Measurements from ENCODE around the gene SYT8.

SYT8 gene

DNA sequence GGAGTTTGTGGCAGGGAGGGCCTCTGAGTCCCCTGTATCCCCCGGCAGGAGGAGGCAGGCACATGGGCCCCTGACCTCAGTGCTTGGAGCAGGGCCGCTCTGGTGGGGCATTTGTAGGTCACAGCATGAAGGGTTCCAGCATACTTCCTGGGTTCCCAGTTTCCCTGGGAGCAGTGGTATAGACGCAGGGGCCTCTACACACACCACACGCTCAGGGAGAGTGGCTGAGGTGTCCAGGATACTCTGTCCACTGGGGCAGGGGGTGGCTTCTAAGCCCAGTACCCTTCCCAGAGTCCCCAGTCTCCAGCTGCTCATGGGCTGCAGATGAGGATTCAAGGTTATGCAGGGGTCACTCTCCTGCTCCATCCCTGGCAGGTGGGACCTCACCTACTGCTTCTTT, 24.2 kb downstream of the SYT8 start:
- DNase-seq (ENCODE audit: low read depth, low spot score), result no peak

DNA sequence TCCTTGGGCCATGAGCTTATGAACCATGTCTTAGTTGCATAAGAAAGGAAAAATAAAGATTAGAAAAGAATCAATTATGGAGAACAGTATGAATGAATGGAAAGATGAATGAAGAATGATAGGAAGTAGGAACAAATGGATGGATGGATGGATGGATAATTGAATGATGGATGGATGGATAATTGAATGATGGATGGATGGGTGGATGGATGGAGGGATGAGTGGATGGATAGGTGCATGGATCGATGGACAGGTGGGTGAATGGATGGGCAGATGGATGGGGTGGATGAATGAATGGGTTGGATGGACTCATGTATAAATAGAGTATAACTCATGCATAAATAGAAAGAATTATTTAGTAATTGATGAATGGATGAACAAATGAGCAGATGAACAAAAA, 25.3 kb downstream of the SYT8 start:
- no peak for DNase-seq (ENCODE audit: low read depth, low spot score)

DNA sequence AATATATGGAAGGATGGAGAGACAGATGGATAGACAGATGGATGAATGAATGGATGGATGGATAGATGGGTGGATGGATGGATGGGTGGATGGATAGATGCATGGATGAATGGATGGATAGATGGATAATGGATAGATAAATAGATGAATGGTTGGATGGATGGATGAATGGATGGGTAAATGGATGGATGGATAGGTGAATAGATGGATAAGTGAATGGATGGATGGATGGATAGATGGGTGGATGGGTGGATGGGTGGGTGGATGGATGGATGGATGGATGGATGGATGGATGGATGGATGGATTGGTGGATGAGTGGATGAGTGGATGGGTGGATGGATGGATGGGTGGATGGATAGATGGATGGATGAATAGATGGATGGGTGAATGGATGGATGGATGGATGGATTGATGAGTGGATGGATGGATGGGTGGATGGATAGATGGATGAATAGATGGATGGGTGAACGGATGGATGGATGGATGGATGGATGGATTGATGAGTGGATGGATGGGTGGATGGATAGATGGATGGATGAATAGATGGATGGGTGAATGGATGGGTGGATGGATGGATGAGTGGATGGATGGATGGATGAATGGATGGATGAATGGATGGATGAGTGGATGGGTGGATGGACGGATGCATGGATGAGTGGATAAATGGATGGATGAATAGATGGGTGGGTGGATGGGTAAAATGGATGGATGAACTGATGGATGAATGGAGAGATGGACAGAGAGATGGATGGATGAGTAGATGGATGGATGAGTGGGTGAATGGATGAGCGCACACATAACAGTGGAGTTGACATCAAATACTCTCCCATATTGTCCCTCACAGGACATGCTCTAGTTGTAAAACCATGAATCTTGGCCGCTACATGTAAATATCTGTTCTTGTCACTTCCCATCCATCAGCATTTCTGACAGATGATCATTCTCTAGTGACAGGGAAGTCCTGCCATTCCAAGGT, 26.9 kb downstream of the SYT8 start:
- no peak for DNase-seq (ENCODE audit: low read depth, low spot score)

DNA sequence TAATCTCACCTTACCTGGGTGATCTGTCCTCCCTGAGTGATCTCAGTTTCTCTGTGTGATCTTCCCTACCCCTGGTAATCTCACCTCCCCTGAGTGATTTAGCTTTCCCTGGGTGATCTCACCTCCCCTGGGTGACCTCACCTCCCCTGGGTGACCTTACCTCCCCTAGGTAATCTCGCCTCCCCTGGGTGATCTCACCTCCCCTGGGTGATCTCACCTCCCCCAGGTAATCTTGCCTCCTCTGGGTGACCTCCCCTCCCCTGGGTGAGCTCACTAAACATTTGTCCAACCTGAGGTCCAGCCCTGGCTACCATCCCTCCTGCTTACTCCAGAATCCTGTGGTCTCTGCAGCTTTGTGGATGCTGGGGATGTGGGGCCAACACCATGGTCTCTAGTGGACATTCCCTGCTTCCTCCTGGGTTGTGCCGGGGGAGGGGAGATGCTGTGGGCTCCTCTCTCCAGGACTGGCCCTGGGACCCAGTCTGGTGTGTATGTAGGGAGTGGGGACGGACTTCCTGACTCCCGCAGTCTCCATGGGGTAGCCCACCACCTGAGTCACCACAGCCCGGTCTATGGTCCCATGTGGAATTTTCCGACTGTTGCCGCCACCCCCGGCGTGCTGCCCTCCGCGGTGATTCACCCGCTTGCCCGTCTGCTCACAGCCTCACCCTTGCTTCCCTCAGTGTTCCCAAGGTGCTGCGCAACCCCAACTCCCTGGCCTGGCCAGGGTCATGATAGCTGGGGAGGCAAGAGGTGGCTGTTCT, 28.0 kb downstream of the SYT8 start:
- no peak for DNase-seq (ENCODE audit: low read depth, low spot score)

DNA sequence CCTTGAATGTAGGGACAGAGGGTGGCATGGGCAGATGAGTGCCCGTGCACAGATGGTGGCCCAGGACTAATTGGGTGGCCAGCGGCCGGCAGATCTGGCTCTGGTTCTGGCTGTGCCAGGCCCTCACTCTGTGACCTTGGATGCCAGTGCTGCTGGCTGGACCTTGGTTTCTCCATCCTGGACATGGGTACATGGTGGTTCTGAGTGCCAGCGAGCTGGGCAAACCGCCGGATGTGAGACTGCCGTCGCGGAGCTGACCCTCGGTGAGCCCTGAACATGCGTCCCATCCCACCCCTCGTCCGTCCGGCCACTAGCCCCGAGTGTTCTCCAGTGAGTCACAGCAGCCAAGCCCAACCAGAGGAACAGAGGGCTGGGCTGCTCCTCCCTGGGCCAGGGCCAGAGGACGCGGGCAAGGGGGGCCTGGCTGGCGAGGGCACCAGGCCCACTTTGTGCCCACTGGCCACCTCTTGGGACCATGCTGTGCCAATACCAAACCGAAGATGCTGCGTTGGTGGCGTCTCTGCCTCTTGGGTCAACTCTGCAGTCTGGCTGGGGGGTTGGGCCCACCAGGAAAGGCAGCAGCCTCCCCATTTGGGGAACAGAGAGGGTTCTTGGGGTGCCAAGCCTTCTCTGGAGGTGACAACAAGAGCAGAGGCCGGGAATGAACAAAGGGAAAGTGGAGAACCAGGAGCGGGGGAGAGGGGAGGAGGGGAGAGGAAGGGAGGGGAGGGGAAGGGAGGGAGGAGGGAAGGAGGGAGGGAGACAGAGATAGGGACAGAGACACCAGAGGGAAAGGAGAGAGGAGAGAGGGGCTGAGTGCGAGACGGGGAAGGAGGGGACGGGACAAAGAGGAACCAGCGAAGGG, 28.8 kb downstream of the SYT8 start:
- DNase-seq (ENCODE audit: low read depth, low spot score), result no peak

DNA sequence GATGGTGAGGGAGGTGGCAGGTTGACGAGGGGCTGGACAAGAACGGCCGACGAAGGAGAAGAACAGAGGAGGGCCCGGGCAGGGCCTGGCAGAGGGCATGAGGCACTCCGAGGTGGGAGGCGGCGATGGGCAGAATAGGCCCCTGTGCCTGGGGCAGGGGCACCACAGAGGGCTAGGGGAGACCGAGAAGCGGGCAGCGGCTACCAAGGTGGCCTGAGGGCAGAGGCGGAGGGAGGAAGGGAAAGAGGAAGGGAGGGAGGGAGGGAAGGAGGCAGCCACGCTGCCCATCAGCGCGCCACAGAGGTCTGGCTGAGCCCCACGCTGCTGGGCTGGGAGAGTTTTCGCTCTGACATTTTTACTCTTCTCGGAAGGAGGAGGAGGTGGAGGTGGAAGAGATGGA, 29.4 kb downstream of the SYT8 start:
- no peak for DNase-seq (ENCODE audit: low read depth, low spot score)

DNA sequence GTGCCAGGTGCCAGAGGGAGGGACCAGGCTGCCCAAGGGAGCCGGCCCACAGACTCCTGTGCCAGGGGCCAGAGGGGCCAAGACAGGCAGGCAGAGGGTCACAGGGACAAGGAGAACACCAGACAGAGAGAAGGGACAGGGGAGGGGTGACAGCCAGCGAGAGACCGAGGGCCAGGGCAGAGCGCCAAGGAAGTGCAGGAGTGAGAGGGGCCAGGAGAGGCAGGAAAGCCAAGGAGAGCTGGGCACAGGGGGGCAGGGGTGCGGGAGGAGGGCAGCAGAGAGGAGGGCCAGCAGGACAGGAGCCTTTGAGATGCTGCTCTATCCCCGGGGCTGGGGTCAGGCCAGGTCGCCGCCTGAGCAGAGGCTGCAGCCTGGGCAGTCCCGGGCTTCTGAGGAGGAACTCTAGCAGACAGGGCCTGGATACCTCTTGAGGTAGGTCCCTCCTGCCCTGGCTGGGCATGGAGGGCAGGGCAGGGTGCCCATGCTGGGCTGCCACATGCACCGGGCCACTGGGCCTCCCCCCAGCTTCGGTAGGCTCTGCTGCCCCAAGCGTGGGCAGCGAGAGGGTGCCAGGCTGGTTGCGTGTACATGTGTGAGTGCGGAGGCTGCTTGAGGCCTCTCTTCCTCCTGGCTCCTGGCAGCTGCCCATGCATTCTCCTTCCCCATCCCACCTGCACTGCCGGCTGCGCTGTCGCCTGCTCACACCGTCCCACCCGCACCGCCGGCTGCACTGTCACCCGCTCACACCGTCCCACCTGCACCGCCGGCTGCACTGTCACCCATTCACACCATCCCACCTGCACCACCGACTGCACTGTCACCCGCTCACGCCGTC, 30.3 kb downstream of the SYT8 start:
- DNase-seq (ENCODE audit: low read depth, low spot score), result no peak

DNA sequence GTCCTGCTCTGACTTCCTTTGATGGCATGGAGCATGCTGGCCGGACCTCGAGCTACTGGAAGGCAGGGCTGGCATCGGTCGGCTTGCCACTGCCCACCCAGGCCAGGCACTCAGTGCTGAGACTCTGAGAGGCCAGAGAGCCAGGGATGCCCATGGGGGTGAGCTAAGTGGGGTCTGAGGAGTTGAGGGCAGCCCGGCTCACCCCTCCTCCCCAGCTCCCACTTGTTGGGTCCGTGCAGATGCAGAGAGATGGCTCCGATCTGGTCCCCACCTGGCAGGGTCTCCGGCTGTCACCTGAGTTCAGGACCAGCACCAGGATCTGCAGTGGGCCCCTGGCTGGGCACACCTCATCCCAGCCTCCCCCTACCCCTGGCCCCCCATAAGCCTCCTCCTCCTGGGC, 31.4 kb downstream of the SYT8 start:
- no peak for DNase-seq (ENCODE audit: low read depth, low spot score)

DNA sequence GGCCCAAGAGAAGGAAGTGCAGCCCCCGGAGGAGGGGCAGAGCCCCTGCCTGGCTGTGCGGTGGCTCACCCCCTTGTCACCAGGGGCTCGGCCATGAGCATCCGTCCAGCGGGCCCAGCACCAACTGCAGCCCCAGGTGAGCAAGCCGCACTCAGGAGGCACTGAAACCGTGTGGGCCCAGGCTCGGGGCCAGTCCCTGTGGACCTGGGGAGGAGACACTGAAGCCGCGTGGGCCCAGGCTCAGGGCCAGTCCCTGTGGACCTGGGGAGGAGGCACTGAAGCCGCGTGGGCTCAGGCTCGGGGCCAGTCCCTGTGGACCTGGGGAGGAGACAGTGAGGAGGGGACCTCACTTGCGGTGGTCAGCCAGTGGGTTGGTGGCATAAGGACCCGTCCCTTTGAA, 32.0 kb downstream of the SYT8 start:
- DNase-seq (ENCODE audit: low read depth, low spot score), result no peak

DNA sequence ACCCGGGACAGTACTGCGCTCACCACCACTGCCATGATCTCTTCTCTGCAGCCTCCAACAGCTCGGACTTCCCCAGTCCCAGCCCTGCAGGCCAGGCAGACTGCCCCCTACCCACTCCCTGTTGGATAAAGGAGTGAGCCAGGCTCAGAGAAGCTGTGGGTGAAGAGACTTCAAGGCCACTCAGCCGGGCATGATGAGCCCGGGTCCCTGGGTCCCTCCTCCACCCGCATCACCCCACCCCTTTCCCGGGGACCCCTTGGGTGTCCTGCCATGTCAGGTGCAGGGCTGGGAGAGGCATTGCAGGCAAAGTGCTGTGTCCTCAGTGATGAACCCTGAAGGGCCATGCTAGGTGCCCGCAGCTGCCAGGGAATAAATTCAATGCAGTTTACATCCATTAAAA, 32.6 kb downstream of the SYT8 start:
- no peak for DNase-seq (ENCODE audit: low read depth, low spot score)

DNA sequence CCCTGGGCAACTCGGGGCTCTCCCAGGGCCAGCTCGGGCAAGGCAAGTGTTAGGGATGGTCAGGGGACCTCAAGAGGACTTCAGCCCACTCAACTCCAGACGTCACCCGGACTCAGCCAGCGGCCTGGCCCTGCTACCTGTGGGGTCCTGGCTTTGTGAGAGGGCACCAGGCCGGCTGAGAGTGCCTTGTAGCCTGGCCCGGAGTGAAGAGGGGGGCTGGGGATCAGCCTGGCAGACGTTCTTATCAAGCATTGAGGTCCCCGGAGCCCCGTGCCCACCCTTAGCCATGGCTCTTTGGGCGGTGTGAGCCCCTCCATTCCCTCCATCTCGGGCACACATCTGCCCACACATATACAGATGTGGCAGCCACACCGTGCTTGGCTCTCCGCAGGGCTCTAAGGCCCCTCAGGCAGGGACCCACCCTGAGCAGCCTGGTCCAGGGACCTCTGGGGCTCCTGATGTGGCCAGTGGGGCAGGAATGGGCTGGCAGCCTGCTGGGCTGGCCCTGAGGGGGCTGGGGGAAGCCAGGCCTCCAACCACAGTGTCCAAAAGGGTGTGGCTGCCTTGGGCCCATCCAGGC, 33.4 kb downstream of the SYT8 start:
- DNase-seq (ENCODE audit: low read depth, low spot score), result no peak

DNA sequence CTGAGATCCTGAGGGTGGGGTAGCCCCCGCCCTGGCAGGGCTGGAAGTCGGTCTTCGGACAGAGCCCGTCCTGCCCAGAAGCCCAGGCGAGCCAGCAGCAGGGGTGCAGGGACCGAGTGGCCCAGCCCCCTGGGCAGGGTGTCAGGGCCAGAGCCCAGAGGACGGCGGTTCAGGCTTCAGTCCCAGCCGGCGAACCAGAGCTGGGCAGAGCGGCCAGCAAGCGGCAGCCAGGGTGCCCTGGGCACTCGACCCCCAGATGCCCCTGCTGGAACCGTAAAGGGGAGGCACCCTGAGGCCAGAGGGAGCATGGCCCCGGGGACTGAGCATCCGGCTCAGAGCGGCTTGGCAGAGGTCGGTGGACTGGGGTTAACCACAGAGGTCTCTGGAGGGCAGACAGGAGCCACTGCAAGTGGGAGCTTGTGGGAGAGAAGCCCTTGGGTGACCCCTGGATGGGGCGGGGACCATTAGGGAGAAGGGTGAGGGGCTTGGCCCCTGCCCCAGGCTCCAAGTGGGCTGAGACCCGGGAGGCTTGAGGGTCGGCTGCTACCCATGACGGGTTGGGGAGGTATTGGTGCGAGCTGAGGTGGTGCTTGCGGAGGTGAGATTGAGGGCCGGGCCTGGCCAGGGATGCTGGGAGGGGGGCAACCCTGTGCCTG, 34.0 kb downstream of the SYT8 start:
- no peak for DNase-seq (ENCODE audit: low read depth, low spot score)

DNA sequence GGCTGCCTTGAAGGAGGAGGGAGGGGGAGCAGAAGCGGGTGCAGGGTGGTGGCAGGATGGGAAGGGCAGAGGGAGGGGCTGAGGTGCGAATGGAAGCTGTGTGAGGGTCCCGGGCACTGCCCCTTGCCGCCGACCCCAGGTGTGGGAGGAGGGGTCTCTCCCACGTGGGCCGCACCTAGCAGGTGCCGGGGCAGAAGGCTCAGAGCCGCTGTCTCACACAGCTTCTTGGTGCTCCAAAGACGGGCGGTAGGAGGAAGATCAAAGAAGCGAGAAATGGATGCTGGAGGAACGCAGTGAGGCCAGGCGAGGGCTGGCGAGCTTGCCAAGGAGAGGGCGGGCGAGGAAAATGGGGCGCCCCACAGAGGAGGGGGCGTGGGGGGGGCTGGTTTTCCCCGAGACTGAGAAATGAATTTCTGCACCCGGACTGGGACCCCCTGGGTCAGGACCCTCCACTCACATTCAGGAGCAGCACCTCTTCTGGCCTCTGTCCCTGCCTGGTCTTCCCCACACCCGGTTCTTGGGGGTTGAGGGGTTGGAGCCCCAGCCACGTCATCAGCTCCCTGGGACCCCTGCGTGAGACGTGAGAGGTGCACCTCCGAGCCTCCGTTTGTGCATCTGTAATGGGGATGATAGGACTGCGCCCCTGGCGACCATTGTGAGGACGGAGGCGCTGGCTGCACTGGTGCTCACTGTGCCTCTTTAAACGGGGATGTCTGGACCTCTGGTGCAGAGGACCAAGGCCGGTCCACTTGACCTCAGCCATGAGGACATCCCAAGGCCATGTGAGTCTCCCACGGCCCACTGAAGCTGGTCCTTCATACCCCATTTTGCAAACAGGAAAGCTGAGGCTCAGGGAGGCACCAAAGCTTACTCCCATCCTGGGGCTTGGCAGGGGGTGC, 34.9 kb downstream of the SYT8 start:
- no peak for DNase-seq (ENCODE audit: low read depth, low spot score)

DNA sequence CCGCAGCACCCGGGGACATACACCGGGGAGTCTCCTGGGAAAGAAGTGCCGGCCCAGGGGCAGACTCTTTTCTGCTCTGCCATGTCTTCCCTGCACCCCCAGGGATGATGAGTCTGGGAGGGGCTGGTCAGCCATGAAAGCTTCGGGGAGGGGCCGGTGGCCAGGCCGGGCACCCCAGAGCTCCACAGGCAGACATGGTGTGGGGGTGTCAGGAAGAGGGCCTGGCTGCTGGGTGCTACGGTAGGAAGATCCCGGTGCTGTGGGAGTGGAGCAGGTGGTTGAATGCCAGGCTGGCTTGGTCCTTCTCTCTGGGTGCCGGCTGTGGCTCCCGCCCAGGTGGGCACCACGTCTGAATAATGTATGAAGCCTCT, 35.5 kb downstream of the SYT8 start:
- DNase-seq (ENCODE audit: low read depth, low spot score), result no peak

DNA sequence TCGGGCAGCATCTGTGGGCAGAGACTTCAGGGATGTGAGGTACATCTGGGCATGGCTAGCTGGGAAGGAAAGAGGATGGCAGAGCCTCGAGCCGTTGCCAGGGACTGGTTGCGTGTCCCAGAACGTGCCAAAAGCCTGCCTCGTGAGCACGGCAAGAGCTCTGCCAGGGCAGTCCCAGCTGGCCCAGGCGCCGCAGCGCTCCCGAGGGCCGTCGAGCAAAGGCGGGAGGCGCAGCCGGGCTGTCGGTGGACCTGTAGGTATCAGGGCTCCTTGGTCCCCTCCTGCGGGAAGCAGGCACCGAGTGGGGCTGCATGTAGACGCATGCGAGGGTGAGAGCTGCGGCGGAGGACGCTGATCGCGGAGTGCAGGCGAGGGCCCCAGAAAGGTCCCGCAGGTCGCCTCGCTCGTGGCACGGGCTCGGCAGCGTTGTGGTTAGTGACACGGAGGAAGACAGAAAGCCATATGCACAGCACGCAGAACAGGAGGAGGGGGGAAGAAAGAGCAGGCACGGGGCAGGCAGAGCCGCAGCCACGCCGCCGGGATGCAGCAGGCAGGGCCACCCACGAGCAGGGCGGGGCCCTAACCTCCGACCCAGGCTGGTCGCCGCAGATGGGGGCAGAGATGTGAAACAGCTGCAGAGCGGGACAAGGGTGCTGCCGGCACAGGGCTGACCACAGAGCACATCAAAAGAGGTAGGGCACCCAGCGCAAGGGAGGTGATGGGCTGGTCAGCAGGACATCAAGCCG, 36.1 kb downstream of the SYT8 start:
- DNase-seq (ENCODE audit: low read depth, low spot score), result no peak

DNA sequence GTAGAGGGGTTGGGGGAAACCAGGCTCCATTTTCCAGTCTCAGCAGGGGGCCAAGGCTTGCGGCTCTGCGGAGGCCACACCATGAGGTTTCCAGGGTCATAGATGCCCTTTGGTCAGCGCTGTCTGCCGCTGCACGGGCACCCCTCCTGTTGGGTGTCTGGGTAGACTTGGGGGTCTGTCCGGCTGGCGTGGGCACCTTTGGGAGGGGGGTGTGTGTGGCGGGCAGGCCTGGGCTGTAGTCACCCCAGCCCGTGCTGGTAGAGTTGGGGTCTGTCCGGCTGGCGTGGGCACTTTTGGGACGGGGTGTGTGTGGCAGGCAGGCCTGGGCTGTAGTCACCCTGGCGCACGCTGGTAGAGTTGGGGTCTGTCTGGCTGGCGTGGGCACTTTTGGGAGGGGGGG, 36.7 kb downstream of the SYT8 start:
- no peak for DNase-seq (ENCODE audit: low read depth, low spot score)

DNA sequence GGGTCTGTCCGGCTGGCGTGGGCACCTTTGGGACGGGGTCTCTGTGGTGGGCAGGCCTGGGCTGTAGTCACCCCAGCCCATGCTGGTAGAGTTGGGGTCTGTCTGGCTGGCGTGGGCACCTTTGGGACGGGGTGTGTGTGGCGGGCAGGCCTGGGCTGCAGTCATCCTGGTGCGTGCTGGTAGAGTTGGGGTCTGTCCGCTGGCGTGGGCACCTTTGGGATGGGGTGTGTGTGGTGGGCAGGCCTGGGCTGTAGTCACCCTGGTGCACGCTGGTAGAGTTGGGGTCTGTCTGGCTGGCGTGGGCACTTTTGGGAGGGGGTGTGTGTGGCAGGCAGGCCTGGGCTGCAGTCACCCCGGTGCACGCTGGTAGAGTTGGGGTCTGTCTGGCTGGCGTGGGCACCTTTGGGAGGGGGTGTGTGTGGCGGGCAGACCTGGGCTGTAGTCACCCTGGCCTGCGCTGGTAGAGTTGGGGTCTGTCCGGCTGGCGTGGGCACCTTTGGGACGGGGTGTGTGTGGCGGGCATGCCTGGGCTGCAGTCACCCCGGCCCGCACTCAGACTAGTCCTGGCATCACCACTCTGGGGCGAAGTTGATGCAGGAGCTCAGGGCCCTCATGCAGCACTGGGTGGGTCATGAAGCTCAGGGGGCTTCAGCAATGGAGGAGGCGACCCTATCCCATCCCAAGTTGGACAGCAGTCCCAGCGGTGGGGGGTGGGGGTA, 37.6 kb downstream of the SYT8 start:
- no peak for DNase-seq (ENCODE audit: low read depth, low spot score)
